HL-60 (cell line): ENCODE data around the gene CRY2.

Experiments
- DNase-seq, 2 experiments: peaks; one replicate each; pipeline ENCODE4 v3.0.0-alpha.2; 2010 to 2020; ENCODE audit warnings: low read depth in 1 of 2, low spot score in 1 of 2
- H3K27ac ChIP-seq: fragments of 250-450 bp; sonication (Bioruptor Pico); replicated peaks from 2 replicates; pipeline ENCODE4 v1.5.1; 2020; ENCODE audit warnings: mild to moderate bottlenecking, moderate library complexity
- H3K27me3 ChIP-seq: fragments of 250-450 bp; sonication (Bioruptor Pico); 2 replicates; pipeline ENCODE4 v1.5.1; 2021; ENCODE audit warnings: mild to moderate bottlenecking, moderate library complexity; ENCODE audit not compliant: insufficient read depth, poor library complexity, severe bottlenecking
- H3K4me3 ChIP-seq: replicated peaks from 2 replicates; pipeline ENCODE4 v1.5.1; 2011; ENCODE audit warnings: mild to moderate bottlenecking, control low read depth, low read length; ENCODE audit not compliant: insufficient read depth
- CTCF ChIP-seq: IDR thresholded peaks from one replicate; pipeline ENCODE4 v1.5.1; 2011; ENCODE audit warnings: low read length, control low read depth, inconsistent platforms; ENCODE audit not compliant: insufficient read depth
- GABPA ChIP-seq: IDR thresholded peaks from 2 replicates; pipeline ENCODE4 v1.6.1; 2012; ENCODE audit warnings: low read depth
- POLR2AphosphoS5 ChIP-seq: IDR thresholded peaks from 2 replicates; pipeline ENCODE4 v1.6.1; 2012; ENCODE audit warnings: low read depth
- SPI1 ChIP-seq: IDR thresholded peaks from 2 replicates; pipeline ENCODE4 v1.6.1; 2012; ENCODE audit warnings: low read depth, mild to moderate bottlenecking, borderline replicate concordance
- TF ChIP-seq, protein P1 (sequence below): IDR thresholded peaks from 2 replicates; pipeline ENCODE4 v1.6.1; 2012; ENCODE audit warnings: low read depth; ENCODE audit not compliant: insufficient replicate concordance

CRY2 gene

GRCh38 chr11:45925550-45925949, 78.3 kb downstream of the CRY2 start:
- no peak overlapping the region for H3K27ac ChIP-seq
- TF ChIP-seq GABPA = no peak
- TF ChIP-seq, protein P1, sequence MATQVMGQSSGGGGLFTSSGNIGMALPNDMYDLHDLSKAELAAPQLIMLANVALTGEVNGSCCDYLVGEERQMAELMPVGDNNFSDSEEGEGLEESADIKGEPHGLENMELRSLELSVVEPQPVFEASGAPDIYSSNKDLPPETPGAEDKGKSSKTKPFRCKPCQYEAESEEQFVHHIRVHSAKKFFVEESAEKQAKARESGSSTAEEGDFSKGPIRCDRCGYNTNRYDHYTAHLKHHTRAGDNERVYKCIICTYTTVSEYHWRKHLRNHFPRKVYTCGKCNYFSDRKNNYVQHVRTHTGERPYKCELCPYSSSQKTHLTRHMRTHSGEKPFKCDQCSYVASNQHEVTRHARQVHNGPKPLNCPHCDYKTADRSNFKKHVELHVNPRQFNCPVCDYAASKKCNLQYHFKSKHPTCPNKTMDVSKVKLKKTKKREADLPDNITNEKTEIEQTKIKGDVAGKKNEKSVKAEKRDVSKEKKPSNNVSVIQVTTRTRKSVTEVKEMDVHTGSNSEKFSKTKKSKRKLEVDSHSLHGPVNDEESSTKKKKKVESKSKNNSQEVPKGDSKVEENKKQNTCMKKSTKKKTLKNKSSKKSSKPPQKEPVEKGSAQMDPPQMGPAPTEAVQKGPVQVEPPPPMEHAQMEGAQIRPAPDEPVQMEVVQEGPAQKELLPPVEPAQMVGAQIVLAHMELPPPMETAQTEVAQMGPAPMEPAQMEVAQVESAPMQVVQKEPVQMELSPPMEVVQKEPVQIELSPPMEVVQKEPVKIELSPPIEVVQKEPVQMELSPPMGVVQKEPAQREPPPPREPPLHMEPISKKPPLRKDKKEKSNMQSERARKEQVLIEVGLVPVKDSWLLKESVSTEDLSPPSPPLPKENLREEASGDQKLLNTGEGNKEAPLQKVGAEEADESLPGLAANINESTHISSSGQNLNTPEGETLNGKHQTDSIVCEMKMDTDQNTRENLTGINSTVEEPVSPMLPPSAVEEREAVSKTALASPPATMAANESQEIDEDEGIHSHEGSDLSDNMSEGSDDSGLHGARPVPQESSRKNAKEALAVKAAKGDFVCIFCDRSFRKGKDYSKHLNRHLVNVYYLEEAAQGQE = no peak
- TF ChIP-seq SPI1 = no peak
- no peak for TF ChIP-seq CTCF
- no peak for TF ChIP-seq POLR2AphosphoS5
- H3K27me3 ChIP-seq = peaks cover 18% of the 10 kb centered on the region
- H3K4me3 ChIP-seq = no peak overlapping the region
- no peak for DNase-seq

DNA sequence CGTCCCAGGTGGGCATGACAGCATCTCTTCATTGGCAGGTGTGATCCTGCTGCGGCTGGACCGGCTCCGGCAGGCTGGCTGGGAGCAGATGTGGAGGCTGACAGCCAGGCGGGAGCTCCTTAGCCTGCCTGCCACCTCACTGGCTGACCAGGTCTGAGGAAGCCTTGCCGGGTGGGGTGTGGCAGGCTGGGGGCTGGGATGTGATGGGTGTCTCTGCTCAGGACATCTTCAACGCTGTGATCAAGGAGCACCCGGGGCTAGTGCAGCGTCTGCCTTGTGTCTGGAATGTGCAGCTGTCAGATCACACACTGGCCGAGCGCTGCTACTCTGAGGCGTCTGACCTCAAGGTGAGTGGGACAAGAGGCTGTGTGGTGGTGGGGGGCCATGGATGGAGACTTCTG, 78.7 kb downstream of the CRY2 start:
- H3K27me3 ChIP-seq = peaks cover 18% of the 10 kb centered on the region
- TF ChIP-seq POLR2AphosphoS5 = no peak
- TF ChIP-seq CTCF = no peak
- TF ChIP-seq, protein P1 = no peak
- no peak for DNase-seq
- H3K27ac ChIP-seq = no peak overlapping the region
- no peak overlapping the region for H3K4me3 ChIP-seq

- H3K27ac ChIP-seq = no peak overlapping the region
- peaks cover 18% of the 10 kb centered on the region for H3K27me3 ChIP-seq
- no peak for DNase-seq
- no peak overlapping the region for H3K4me3 ChIP-seq
- TF ChIP-seq, protein P1 = no peak
- TF ChIP-seq SPI1 (no peak), POLR2AphosphoS5 (no peak), GABPA (no peak), CTCF (no peak)
Measured at GRCh38 chr11:45926536-45927331, 79.5 kb downstream of the CRY2 start.
